ENCODE measurements around the gene NEURL1.

- TF ChIP-seq SUZ12 (IDR thresholded peaks at IDR 0.05; ENCODE audit: unreplicated experiment) (no peak), POLR2A (IDR thresholded peaks at IDR 0.05; ENCODE audit: low read depth, low read length) (no peak), SIN3A (IDR thresholded peaks at IDR 0.05; ENCODE audit: low read depth, low read length) (no peak)
Measured at GRCh38 chr10:103621783-103622125, 128.2 kb downstream of the NEURL1 start.

Measured in GM12878 (cell line).